Thyroid gland (tissue), 4 donors: Measurements from ENCODE around the gene FAM20A. TPM values are rescaled to one million over a fixed set of nuclear protein-coding genes. Genes with fewer than 3 reads are reported as not detected.
"Not testable (repeated sequence)": the region's sequence is repeated elsewhere in the genome, so short reads cannot be mapped to it uniquely, and the experiment has no call there.

Experiments
- DNase-seq, 2 donors: peaks; one replicate each; pipeline ENCODE4 v3.0.0-alpha.2; 2019
- H3K27ac ChIP-seq, 3 donors: fragments of 200-600 bp; sonication (generic); 1 replicate in 2 of 3; 2 replicates in 1 of 3; pipeline ENCODE4 v1.5.1; 2016 to 2019; ENCODE audit warnings: mild to moderate bottlenecking in 1 of 3, moderate library complexity in 1 of 3
- H3K27me3 ChIP-seq: fragments of 200-600 bp; sonication (generic); one replicate; pipeline ENCODE4 v1.5.1; 2019
- H3K36me3 ChIP-seq, 2 donors: fragments of 200-600 bp; sonication (generic); one replicate each; pipeline ENCODE4 v1.5.1; 2016 to 2019
- H3K4me1 ChIP-seq, 2 donors: fragments of 200-600 bp; sonication (generic); one replicate each; pipeline ENCODE4 v1.5.1; 2017 to 2019
- H3K4me3 ChIP-seq, 3 donors: fragments of 200-600 bp; sonication (generic); replicated peaks in 1 of 3; 1 replicate in 2 of 3; 2 replicates in 1 of 3; pipeline ENCODE4 v1.5.1; 2016; ENCODE audit warnings: mild to moderate bottlenecking in 1 of 3
- H3K9me3 ChIP-seq: fragments of 200-600 bp; sonication (generic); one replicate; pipeline ENCODE4 v1.5.1; 2017
- CTCF ChIP-seq, 6 experiments: fragments of 200-600 bp in 3 of 6; fragments of 450-650 bp in 3 of 6; sonication (generic) in 3 of 6; IDR thresholded peaks; one replicate each; pipeline ENCODE4 v1.5.1; 2016 to 2019; ENCODE audit warnings: antibody characterized with exemption in 6 of 6, mild to moderate bottlenecking in 2 of 6, inconsistent platforms in 1 of 6, moderate library complexity in 1 of 6
- POLR2A ChIP-seq, 2 donors: fragments of 450-650 bp; IDR thresholded peaks; one replicate each; pipeline ENCODE4 v1.6.1; 2017; ENCODE audit warnings: antibody characterized with exemption in 2 of 2, mild to moderate bottlenecking in 2 of 2, moderate library complexity in 1 of 2
- WGBS, 2 donors: methylation state at CpG; one replicate each; pipeline ENCODE4 v1.1.5; 2017; 5-methylcytosine and 5-hydroxymethylcytosine counted together
- intact Hi-C: fragments of 100-400 bp; cut with DNase I; formaldehyde crosslinking; loops from one replicate; pipeline ENCODE4 v1.15.1; 2023
- total RNA-seq, 4 donors: library from RNA; depleted of rRNA; stranded (reverse); fragments of >200 nt; gene quantifications; one replicate each; pipeline ENCODE4 v1.2.3, GENCODE V29; 2016

FAM20A gene
- total RNA-seq, 4 donors from 2014 or later, result 7.6 to 20.8 (median 14.1) TPM

- intact Hi-C loops, result no loop called here
- H3K4me3 ChIP-seq, result no peak overlapping the region
- H3K9me3 ChIP-seq, result no peaks in the 10 kb centered on the region
- WGBS, 2 donors, result 90 to 94% methylated on average over 4 of the region's 4 CpGs
- peaks cover 53 to 73% of the 10 kb centered on the region in 2 donors for H3K36me3 ChIP-seq
- no peak for DNase-seq
- H3K4me1 ChIP-seq, result no peaks in the 10 kb centered on the region
- no peaks in the 10 kb centered on the region for H3K27me3 ChIP-seq
- H3K27ac ChIP-seq, result no peak overlapping the region
- no peak for TF ChIP-seq POLR2A (IDR thresholded peaks at IDR 0.05)
- no peak for TF ChIP-seq CTCF (IDR thresholded peaks at IDR 0.05)
Observed at GRCh38 chr17:68527314-68527713, 73.9 kb downstream of the FAM20A start.

- no peaks in the 10 kb centered on the region for H3K27me3 ChIP-seq
- no peaks in the 10 kb centered on the region for H3K9me3 ChIP-seq
- H3K27ac ChIP-seq, result no peak overlapping the region
- intact Hi-C loops, result no loop called here
- no peaks in the 10 kb centered on the region for H3K4me1 ChIP-seq
- TF ChIP-seq POLR2A (IDR thresholded peaks at IDR 0.05) (no peak), CTCF (IDR thresholded peaks at IDR 0.05) (no peak)
- H3K4me3 ChIP-seq, result no peak overlapping the region
- WGBS, 2 donors, result 80 to 83% methylated on average over 3 of the region's 3 CpGs
- DNase-seq, result no peak
- peaks cover 53 to 71% of the 10 kb centered on the region in 2 donors for H3K36me3 ChIP-seq
Observed at GRCh38 chr17:68526548-68526947, 74.6 kb downstream of the FAM20A start.

- no peak for DNase-seq
- intact Hi-C loops, result no loop called here
- H3K4me1 ChIP-seq, result peaks cover 4 to 13% of the 10 kb centered on the region in 2 donors
- H3K27me3 ChIP-seq, result no peaks in the 10 kb centered on the region
- H3K4me3 ChIP-seq, result no peak overlapping the region
- H3K27ac ChIP-seq, result no peak overlapping the region
- TF ChIP-seq POLR2A (IDR thresholded peaks at IDR 0.05), result no peak
- TF ChIP-seq CTCF (IDR thresholded peaks at IDR 0.05), result no peak
- H3K9me3 ChIP-seq, result no peaks in the 10 kb centered on the region
- H3K36me3 ChIP-seq, result peaks cover 39 to 40% of the 10 kb centered on the region in 2 donors
Observed at GRCh38 chr17:68522266-68522665, 78.9 kb downstream of the FAM20A start.

GRCh38 chr17:68519911-68520310 lies 81.3 kb downstream of the FAM20A start:
- no peak for DNase-seq
- H3K36me3 ChIP-seq, result peaks cover 25 to 29% of the 10 kb centered on the region in 2 donors
- no peak overlapping the region for H3K4me3 ChIP-seq
- no peaks in the 10 kb centered on the region for H3K9me3 ChIP-seq
- TF ChIP-seq CTCF (IDR thresholded peaks at IDR 0.05) (no peak), POLR2A (IDR thresholded peaks at IDR 0.05) (no peak)
- WGBS, 2 donors, result 86 to 95% methylated on average over 1 of the region's 1 CpG
- intact Hi-C loops, result no loop called here
- H3K27ac ChIP-seq, result no peak overlapping the region
- peaks cover 12 to 21% of the 10 kb centered on the region in 2 donors for H3K4me1 ChIP-seq
- H3K27me3 ChIP-seq, result no peaks in the 10 kb centered on the region

GRCh38 chr17:68519051-68519450 lies 82.1 kb downstream of the FAM20A start:
- H3K4me3 ChIP-seq, H3K27me3 ChIP-seq, DNase-seq, H3K9me3 ChIP-seq, H3K27ac ChIP-seq, intact Hi-C loops: not testable (repeated sequence)
- H3K36me3 ChIP-seq, result peaks cover 17 to 23% of the 10 kb centered on the region in 2 donors
- 80 to 87% methylated on average over 3 of the region's 3 CpGs for WGBS, 2 donors
- peaks cover 19 to 29% of the 10 kb centered on the region in 2 donors for H3K4me1 ChIP-seq
